PFSK-1 (cell line): ENCODE measurements around the gene NME9.

ENCODE experiments used
- POLR2AphosphoS5 ChIP-seq: IDR thresholded peaks from 2 replicates; pipeline ENCODE4 v1.6.1; 2012; ENCODE audit warnings: low read depth, mild to moderate bottlenecking, control low read depth, low read length, moderate library complexity
- TAF1 ChIP-seq: IDR thresholded peaks from 2 replicates; pipeline ENCODE4 v1.6.1; 2012; ENCODE audit warnings: low read length, control low read depth, borderline replicate concordance; ENCODE audit not compliant: insufficient read depth

- TF ChIP-seq POLR2AphosphoS5 (no peak), TAF1 (no peak)
Measured at GRCh38 chr3:138329127-138329983, at the start of gene NME9.
